H1 (cell line): ENCODE measurements around the gene ZCRB1. TPM values are rescaled to one million over a fixed set of nuclear protein-coding genes. Genes with fewer than 3 reads are reported as not detected.

Experiments
- CTCF ChIA-PET: fragments of 300-600 bp; sonication (Branson Sonifier 250); formaldehyde crosslinking; loops from one replicate; lab custom pipeline; 2021; ENCODE audit not compliant: partially characterized antibody; lab: Charles Lee
- POLR2A ChIA-PET: fragments of 300-600 bp; sonication (Branson Sonifier 250); formaldehyde crosslinking; loops from one replicate; lab custom pipeline; 2021; ENCODE audit warnings: inconsistent platforms; ENCODE audit not compliant: partially characterized antibody; lab: Charles Lee
- DNase-seq, 2 experiments: peaks; one replicate each; pipeline versions ENCODE4 v3.0.0 to v3.0.0-alpha.2; 2010 to 2022; ENCODE audit warnings: low spot score in 2 of 2, low read depth in 1 of 2, mixed read lengths in 1 of 2
- FAIRE-seq: peaks from 2 replicates; lab custom pipeline; 2011; peaks lifted over from hg19 to GRCh38; lab: Jason Lieb, UNC
- H2AFZ ChIP-seq: 2 replicates; pipeline ENCODE4 v1.8.1; 2012; ENCODE audit warnings: low read length, inconsistent platforms
- H2AK5ac ChIP-seq: 2 replicates; pipeline ENCODE4 v1.6.1; 2013; ENCODE audit warnings: low read depth, low read length
- H2BK120ac ChIP-seq: replicated peaks from 2 replicates; pipeline ENCODE3; 2013; ENCODE audit warnings: low read depth, low read length, inconsistent platforms
- H2BK12ac ChIP-seq: 2 replicates; pipeline ENCODE4 v1.6.1; 2013; ENCODE audit warnings: low read depth, low read length
- H2BK15ac ChIP-seq: 2 replicates; pipeline ENCODE4 v1.6.1; 2013; ENCODE audit warnings: low read length
- H2BK20ac ChIP-seq: 2 replicates; pipeline ENCODE4 v1.6.1; 2013; ENCODE audit warnings: low read length
- H2BK5ac ChIP-seq: 2 replicates; pipeline ENCODE4 v1.6.1; 2013; ENCODE audit warnings: low read depth, low read length
- H3K14ac ChIP-seq: 2 replicates; pipeline ENCODE4 v1.6.1; 2013; ENCODE audit warnings: inconsistent platforms; ENCODE audit not compliant: insufficient read length
- H3K18ac ChIP-seq: 2 replicates; pipeline ENCODE4 v1.6.1; 2013; ENCODE audit warnings: low read length; ENCODE audit errors: extremely low read depth
- H3K23ac ChIP-seq: 2 replicates; pipeline ENCODE4 v1.6.1; 2013; ENCODE audit warnings: inconsistent platforms; ENCODE audit not compliant: insufficient read length
- H3K23me2 ChIP-seq: 2 replicates; pipeline ENCODE4 v1.6.1; 2013; ENCODE audit warnings: low read depth, low read length
- H3K27ac ChIP-seq: 2 replicates; pipeline ENCODE4 v1.6.1; 2011; ENCODE audit warnings: low read depth, low read length, inconsistent platforms
- H3K27me3 ChIP-seq, 4 experiments: replicated peaks in 1 of 4; 1 replicate in 1 of 4; 2 replicates in 3 of 4; pipeline versions ENCODE4 v1.6.1 to v1.8.1; 2011 to 2013; ENCODE audit warnings: low read length in 3 of 4, mild to moderate bottlenecking in 3 of 4, inconsistent platforms in 2 of 4, mixed read lengths in 2 of 4, moderate library complexity in 1 of 4; ENCODE audit not compliant: control insufficient read depth in 3 of 4, insufficient read depth in 3 of 4; ENCODE audit errors: extremely low read depth in 1 of 4
- H3K36me3 ChIP-seq, 4 experiments: 2 replicates each; pipeline versions ENCODE4 v1.6.1 to v1.8.1; 2011 to 2013; ENCODE audit warnings: mild to moderate bottlenecking in 4 of 4, low read length in 3 of 4, moderate library complexity in 2 of 4, control low read depth in 1 of 4, inconsistent platforms in 1 of 4; ENCODE audit not compliant: insufficient read depth in 4 of 4, control insufficient read depth in 2 of 4
- H3K4ac ChIP-seq: replicated peaks from 2 replicates; pipeline ENCODE3; 2013; ENCODE audit warnings: low read length, low read depth, mixed read lengths, inconsistent platforms; ENCODE audit not compliant: insufficient read length
- H3K4me1 ChIP-seq, 4 experiments: replicated peaks in 1 of 4; 1 replicate in 1 of 4; 2 replicates in 3 of 4; pipeline versions ENCODE4 v1.6.1 to v1.8.1; 2011 to 2013; ENCODE audit warnings: low read length in 3 of 4, inconsistent platforms in 2 of 4, mixed read lengths in 1 of 4; ENCODE audit not compliant: insufficient read depth in 4 of 4, control insufficient read depth in 3 of 4
- H3K4me2 ChIP-seq, 2 experiments: 2 replicates each; pipeline versions ENCODE4 v1.6.1 to v1.8.1; 2011 to 2013; ENCODE audit warnings: low read depth in 2 of 2, low read length in 2 of 2, control low read depth in 1 of 2, inconsistent platforms in 1 of 2, mild to moderate bottlenecking in 1 of 2; ENCODE audit not compliant: insufficient read depth in 1 of 2
- H3K4me3 ChIP-seq, 4 experiments: fragments of 200-600, 300-600 bp in 1 of 4; sonication (generic), shearing (Covaris generic), sonication (Bioruptor Twin) in 1 of 4; 2 replicates each; pipeline versions ENCODE4 v1.5.1 to v1.8.1; 2011 to 2016; ENCODE audit warnings: low read length in 4 of 4, low read depth in 3 of 4, control low read depth in 2 of 4, inconsistent platforms in 2 of 4, mild to moderate bottlenecking in 2 of 4, mixed read lengths in 1 of 4, moderate library complexity in 1 of 4; ENCODE audit not compliant: insufficient read depth in 2 of 4; ENCODE audit errors: extremely low read depth in 1 of 4
- H3K56ac ChIP-seq: replicated peaks from 2 replicates; pipeline ENCODE3; 2013; ENCODE audit warnings: low read depth, mild to moderate bottlenecking, mixed read lengths, low read length, inconsistent platforms; ENCODE audit not compliant: insufficient read length
- H3K79me1 ChIP-seq: 2 replicates; pipeline ENCODE4 v1.6.1; 2013; ENCODE audit warnings: low read depth, low read length, control low read depth
- H3K79me2 ChIP-seq, 2 experiments: 2 replicates each; pipeline versions ENCODE4 v1.6.1 to v1.8.1; 2012 to 2013; ENCODE audit warnings: low read length in 2 of 2, mild to moderate bottlenecking in 2 of 2, inconsistent platforms in 1 of 2; ENCODE audit not compliant: insufficient read depth in 2 of 2, control insufficient read depth in 1 of 2
- H3K9ac ChIP-seq, 4 experiments: replicated peaks in 1 of 4; 1 replicate in 1 of 4; 2 replicates in 3 of 4; pipeline versions ENCODE4 v1.6.1 to v1.8.1; 2011 to 2013; ENCODE audit warnings: low read depth in 3 of 4, low read length in 3 of 4, control low read depth in 2 of 4, mild to moderate bottlenecking in 2 of 4, moderate library complexity in 2 of 4, inconsistent platforms in 1 of 4; ENCODE audit errors: extremely low read depth in 1 of 4
- H3K9me3 ChIP-seq, 2 experiments: 2 replicates each; pipeline versions ENCODE4 v1.6.1 to v1.8.1; 2012 to 2013; ENCODE audit warnings: mild to moderate bottlenecking in 2 of 2, moderate library complexity in 2 of 2, control low read depth in 1 of 2, inconsistent platforms in 1 of 2, low read depth in 1 of 2, low read length in 1 of 2, mixed read lengths in 1 of 2; ENCODE audit not compliant: insufficient read depth in 2 of 2
- H4K20me1 ChIP-seq, 2 experiments: replicated peaks in 1 of 2; 2 replicates each; pipeline versions ENCODE3 to v1.8.1; 2011 to 2013; ENCODE audit warnings: inconsistent platforms in 2 of 2, low read length in 2 of 2, mild to moderate bottlenecking in 1 of 2; ENCODE audit not compliant: insufficient read depth in 2 of 2, control insufficient read depth in 1 of 2
- H4K5ac ChIP-seq: 2 replicates; pipeline ENCODE4 v1.6.1; 2013; ENCODE audit warnings: low read length, low read depth, mixed read lengths, inconsistent platforms; ENCODE audit not compliant: insufficient read length
- H4K8ac ChIP-seq: 2 replicates; pipeline ENCODE4 v1.8.0; 2013; ENCODE audit warnings: mild to moderate bottlenecking, moderate library complexity, low read length, inconsistent platforms; ENCODE audit not compliant: insufficient read depth; ENCODE audit errors: extremely low read depth
- H4K91ac ChIP-seq: replicated peaks from 2 replicates; pipeline ENCODE3; 2013; ENCODE audit warnings: low read length, mixed read lengths, inconsistent platforms; ENCODE audit not compliant: insufficient read length
- GABPA ChIP-seq: IDR thresholded peaks from 2 replicates; pipeline ENCODE4 v1.6.1; 2011; ENCODE audit warnings: mild to moderate bottlenecking, low read length, moderate library complexity, borderline replicate concordance; ENCODE audit not compliant: insufficient read depth
- KDM4A ChIP-seq: IDR thresholded peaks from one replicate; pipeline ENCODE4 v1.7.1; 2012; ENCODE audit warnings: low read depth, mild to moderate bottlenecking, moderate library complexity, low read length, inconsistent platforms; ENCODE audit not compliant: severe bottlenecking
- KDM5A ChIP-seq: fragments of 200-600 bp; IDR thresholded peaks from 2 replicates; pipeline ENCODE4 v1.7.1; 2012; ENCODE audit warnings: mild to moderate bottlenecking, low read length, inconsistent platforms, mixed read lengths
- RAD21 ChIP-seq, 2 experiments: IDR thresholded peaks in 1 of 2; conservative IDR thresholded peaks in 1 of 2; 2 replicates each; pipeline ENCODE4 v1.6.1; 2011; ENCODE audit warnings: low read depth in 2 of 2, low read length in 2 of 2, improper control_type of control experiment in 1 of 2, inconsistent platforms in 1 of 2, mild to moderate bottlenecking in 1 of 2, moderate library complexity in 1 of 2
- RXRA ChIP-seq: IDR thresholded peaks from 2 replicates; pipeline ENCODE4 v1.6.1; 2011; ENCODE audit warnings: low read depth, mild to moderate bottlenecking, low read length, moderate library complexity; ENCODE audit not compliant: insufficient read depth
- SIRT6 ChIP-seq: IDR thresholded peaks from one replicate; pipeline ENCODE4 v1.7.1; 2012; ENCODE audit warnings: low read length, inconsistent platforms
- WGBS, 2 experiments: shearing (Covaris generic) in 1 of 2; methylation state at CpG; one replicate each; pipeline versions ENCODE4 v1.1.6 to v1.1.7; 2013 to 2015; ENCODE audit warnings: low lambda C conversion rate in 2 of 2, mixed read lengths in 2 of 2, inconsistent platforms in 1 of 2, low coverage in 1 of 2, missing lambda C conversion rate in 1 of 2; ENCODE audit not compliant: insufficient replicate concordance in 2 of 2, insufficient coverage in 1 of 2, insufficient read length in 1 of 2; ENCODE audit errors: extremely low coverage in 1 of 2, missing lambda C conversion rate in 1 of 2; 5-methylcytosine and 5-hydroxymethylcytosine counted together
- polyA plus RNA-seq, 7 experiments: library from polyadenylated mRNA; depleted of rRNA in 3 of 7; stranded (reverse) in 5 of 7; unstranded in 2 of 7; fragments of >200 nt in 5 of 7; fragments of 200-250 nt in 2 of 7; gene quantifications; 1 replicate in 5 of 7; 2 replicates in 1 of 7; 4 replicates in 1 of 7; pipeline versions ENCODE4 v1.2.1 to v1.2.3, GENCODE V29; 2011 to 2013; ENCODE audit warnings: missing spikeins in 2 of 7, mixed read lengths in 2 of 7
- total RNA-seq: library from RNA; stranded (reverse); fragmentation: NEBNext Ultra II Directional; extraction: Animal tissue kit (Norgen Biotek cat#: 25700); gene quantifications from 2 replicates; pipeline ENCODE4 v1.2.1, GENCODE V29; 2021
- TF ChIP-seq, protein P1 (sequence below), 3 experiments: IDR thresholded peaks; 1 replicate in 2 of 3; 2 replicates in 1 of 3; pipeline versions ENCODE4 v1.5.1 to v1.6.1; 2011; ENCODE audit warnings: low read length in 3 of 3, mild to moderate bottlenecking in 3 of 3, inconsistent platforms in 2 of 3, low read depth in 1 of 3, moderate library complexity in 1 of 3; ENCODE audit not compliant: insufficient read depth in 1 of 3; ENCODE audit errors: control extremely low read depth in 1 of 3
- TF ChIP-seq, protein P2 (sequence below): IDR thresholded peaks from 2 replicates; pipeline ENCODE4 v1.6.1; 2012; ENCODE audit warnings: inconsistent platforms

Gene ZCRB1
- total and polyA plus RNA-seq, 2 of the 8 experiments (the other 6 are each of a cell fraction or from before 2014, with no cell fraction given), result 22.0 to 52.5 TPM

DNA sequence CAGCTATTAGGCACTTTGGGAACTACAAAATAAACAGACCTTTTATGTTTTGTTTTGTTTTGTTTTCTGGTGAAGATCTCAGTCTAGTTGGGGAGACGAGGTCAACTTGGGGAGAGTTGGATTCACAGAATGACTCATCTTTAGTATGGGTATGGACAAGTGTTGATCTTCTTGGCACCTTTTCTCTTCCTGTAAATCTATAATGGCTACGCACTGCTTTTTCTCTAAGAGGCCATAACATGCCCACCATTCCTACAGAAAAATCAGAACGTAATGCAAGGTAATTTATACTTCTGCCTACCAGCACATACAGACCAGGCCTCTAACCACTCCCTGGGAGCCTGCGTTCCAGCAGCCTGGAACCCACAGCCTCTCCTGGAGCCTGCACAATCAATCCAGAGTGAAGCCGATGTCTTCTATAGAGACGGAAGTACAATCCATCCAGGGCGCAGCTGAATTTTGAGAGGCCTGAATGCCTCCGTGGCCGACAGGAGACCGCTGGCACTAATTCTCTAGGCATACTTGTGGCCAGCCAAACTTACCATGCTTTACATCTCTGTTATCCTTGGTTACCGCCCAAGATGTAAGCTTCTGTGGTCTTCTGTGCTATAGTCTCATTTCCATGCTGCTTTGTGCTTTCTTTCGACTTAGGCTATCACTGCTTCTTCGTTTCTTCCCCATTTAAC is 790 bp upstream of the ZCRB1 start:
- no peak for FAIRE-seq
- Histone ChIP-seq H2BK12ac (no peak overlapping the region; the same call in 1 of the 2 replicates), H3K27ac (peak overlapping the region; percentile 91)

More for the DNA sequence above, 790 bp upstream of the ZCRB1 start:
- H4K91ac ChIP-seq, result no peak overlapping the region
- peak overlapping the region; percentile 73 to 93 (median 84) for H3K9ac ChIP-seq
- no peak overlapping the region for H3K14ac ChIP-seq
- no peak overlapping the region for H2AK5ac ChIP-seq
- H3K4ac ChIP-seq, result no peak overlapping the region
- no peak overlapping the region for H3K18ac ChIP-seq
- no peaks in the 10 kb centered on the region for H3K9me3 ChIP-seq
- H3K56ac ChIP-seq, result peak overlapping the region; percentile 37
- H3K23me2 ChIP-seq, result peaks cover 6% of the 10 kb centered on the region; the same call in 1 of the 2 replicates
- H2BK20ac ChIP-seq, result no peak overlapping the region
- peak overlapping the region; percentile 21 for H2AFZ ChIP-seq
- POLR2A ChIA-PET, result interaction anchor here (0.6 to 1.5 kb wide), 4 partner anchors 12 to 181 kb away, joined by 3 read pairs; no protein-coding TSS in a partner anchor
- H3K4me2 ChIP-seq, result peak overlapping the region; percentile 90
- WGBS, 2 experiments, result 37% methylated on average over 13 of the region's 13 CpGs; no CpG with 5 or more reads in 1 of the 2 experiments
- H3K4me3 ChIP-seq, result peak overlapping the region; percentile 94 to 100 (median 98)
- no peaks in the 10 kb centered on the region for H3K27me3 ChIP-seq
- H4K8ac ChIP-seq, result peak overlapping the region; percentile 58; the same call in 1 of the 2 replicates
- peaks cover 25 to 59% of the 10 kb centered on the region in 2 experiments for H3K79me2 ChIP-seq
- H2BK5ac ChIP-seq, result peak overlapping the region; percentile 29; the same call in 1 of the 2 replicates
- no peak for TF ChIP-seq RXRA
- TF ChIP-seq GABPA, result no peak
- no peak for TF ChIP-seq RAD21 (IDR thresholded peaks at IDR 0.05 in 1 of 2, conservative IDR thresholded peaks at IDR 0.05 in 1 of 2; ENCODE audit: low read depth in 2 of 2, low read length in 2 of 2)
- no peak for TF ChIP-seq KDM5A
- no peak for TF ChIP-seq SIRT6
- TF ChIP-seq KDM4A, result no peak
- TF ChIP-seq, protein P1, sequence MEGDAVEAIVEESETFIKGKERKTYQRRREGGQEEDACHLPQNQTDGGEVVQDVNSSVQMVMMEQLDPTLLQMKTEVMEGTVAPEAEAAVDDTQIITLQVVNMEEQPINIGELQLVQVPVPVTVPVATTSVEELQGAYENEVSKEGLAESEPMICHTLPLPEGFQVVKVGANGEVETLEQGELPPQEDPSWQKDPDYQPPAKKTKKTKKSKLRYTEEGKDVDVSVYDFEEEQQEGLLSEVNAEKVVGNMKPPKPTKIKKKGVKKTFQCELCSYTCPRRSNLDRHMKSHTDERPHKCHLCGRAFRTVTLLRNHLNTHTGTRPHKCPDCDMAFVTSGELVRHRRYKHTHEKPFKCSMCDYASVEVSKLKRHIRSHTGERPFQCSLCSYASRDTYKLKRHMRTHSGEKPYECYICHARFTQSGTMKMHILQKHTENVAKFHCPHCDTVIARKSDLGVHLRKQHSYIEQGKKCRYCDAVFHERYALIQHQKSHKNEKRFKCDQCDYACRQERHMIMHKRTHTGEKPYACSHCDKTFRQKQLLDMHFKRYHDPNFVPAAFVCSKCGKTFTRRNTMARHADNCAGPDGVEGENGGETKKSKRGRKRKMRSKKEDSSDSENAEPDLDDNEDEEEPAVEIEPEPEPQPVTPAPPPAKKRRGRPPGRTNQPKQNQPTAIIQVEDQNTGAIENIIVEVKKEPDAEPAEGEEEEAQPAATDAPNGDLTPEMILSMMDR (IDR thresholded peaks at IDR 0.05; ENCODE audit: control extremely low read depth in 1 of 3, insufficient read depth in 1 of 3, low read depth in 1 of 3, low read length in 3 of 3), result no peak
- TF ChIP-seq, protein P2, sequence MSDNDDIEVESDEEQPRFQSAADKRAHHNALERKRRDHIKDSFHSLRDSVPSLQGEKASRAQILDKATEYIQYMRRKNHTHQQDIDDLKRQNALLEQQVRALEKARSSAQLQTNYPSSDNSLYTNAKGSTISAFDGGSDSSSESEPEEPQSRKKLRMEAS, result no peak
- CTCF ChIA-PET, result interaction anchor here (0.8 to 2.2 kb wide), 3 partner anchors 30 to 45 kb away, joined by 3 to 7 read pairs (median 3); no protein-coding TSS in a partner anchor
- H3K23ac ChIP-seq, result no peak overlapping the region
- H2BK120ac ChIP-seq, result no peak overlapping the region
- peaks cover 0 to 13% (median 1%) of the 10 kb centered on the region in 4 experiments; a peak in 3 of 8 replicates for H3K36me3 ChIP-seq
- peaks cover 2% of the 10 kb centered on the region; the same call in 1 of the 2 replicates for H3K79me1 ChIP-seq
- no peak for DNase-seq
- H2BK15ac ChIP-seq, result no peak overlapping the region
- H4K5ac ChIP-seq, result no peak overlapping the region
- H4K20me1 ChIP-seq, result peaks cover 2 to 10% of the 10 kb centered on the region in 2 experiments
- peaks cover 0 to 4% (median 1%) of the 10 kb centered on the region in 4 experiments; a peak in 5 of 7 replicates for H3K4me1 ChIP-seq
